Keratinocyte (primary cell): ENCODE results near the gene TSHZ1. TPM values are rescaled to one million over a fixed set of nuclear protein-coding genes. Genes with fewer than 3 reads are reported as not detected.

Experiments used
- DNase-seq: peaks from one replicate; pipeline ENCODE4 v3.0.0-alpha.2; 2011; ENCODE audit warnings: low read depth, missing footprints, low spot score
- FAIRE-seq: peaks from 2 replicates; lab custom pipeline; 2011; peaks lifted over from hg19 to GRCh38; lab: Jason Lieb, UNC
- H2AFZ ChIP-seq: 2 replicates; pipeline ENCODE4 v1.6.0; 2012; ENCODE audit warnings: low read length, control low read depth, inconsistent platforms; ENCODE audit not compliant: control insufficient read depth
- H3K27ac ChIP-seq: 2 replicates; pipeline ENCODE4 v1.5.1; 2011; ENCODE audit warnings: low read length; ENCODE audit not compliant: control insufficient read depth, insufficient read depth
- H3K27me3 ChIP-seq: 3 replicates; pipeline ENCODE4 v1.6.0; 2011; ENCODE audit warnings: low read length; ENCODE audit not compliant: control insufficient read depth, insufficient read depth; ENCODE audit errors: extremely low read depth
- H3K36me3 ChIP-seq, 2 experiments: 2 replicates in 1 of 2; 3 replicates in 1 of 2; pipeline ENCODE4 v1.5.1; 2011; ENCODE audit warnings: low read length in 2 of 2, mild to moderate bottlenecking in 1 of 2; ENCODE audit not compliant: control insufficient read depth in 2 of 2, insufficient read depth in 2 of 2; ENCODE audit errors: extremely low read depth in 1 of 2
- H3K4me1 ChIP-seq: 3 replicates; pipeline ENCODE4 v1.5.1; 2011; ENCODE audit warnings: low read length; ENCODE audit not compliant: control insufficient read depth, insufficient read depth; ENCODE audit errors: extremely low read depth
- H3K4me2 ChIP-seq: 3 replicates; pipeline ENCODE4 v1.6.0; 2011; ENCODE audit warnings: low read depth, low read length; ENCODE audit not compliant: control insufficient read depth, insufficient read depth; ENCODE audit errors: extremely low read depth
- H3K4me3 ChIP-seq, 3 experiments: fragments of 200-600 bp in 1 of 3; sonication (generic) in 1 of 3; 2 replicates in 2 of 3; 3 replicates in 1 of 3; pipeline ENCODE4 v1.5.1; 2011 to 2016; ENCODE audit warnings: low read length in 3 of 3, mild to moderate bottlenecking in 3 of 3, control low read depth in 2 of 3, inconsistent platforms in 1 of 3, low read depth in 1 of 3, mixed read lengths in 1 of 3, mixed run types in 1 of 3, moderate library complexity in 1 of 3; ENCODE audit not compliant: control insufficient read depth in 2 of 3, insufficient read depth in 2 of 3; ENCODE audit errors: extremely low read depth in 1 of 3
- H3K79me2 ChIP-seq: 2 replicates; pipeline ENCODE4 v1.6.0; 2012; ENCODE audit warnings: low read length; ENCODE audit not compliant: control insufficient read depth, insufficient read depth
- H3K9ac ChIP-seq: 3 replicates; pipeline ENCODE4 v1.6.0; 2011; ENCODE audit warnings: low read length; ENCODE audit not compliant: control insufficient read depth, insufficient read depth; ENCODE audit errors: extremely low read depth
- H3K9me1 ChIP-seq: 3 replicates; pipeline ENCODE4 v1.6.0; 2011; ENCODE audit warnings: low read length; ENCODE audit not compliant: control insufficient read depth, insufficient read depth; ENCODE audit errors: extremely low read depth
- H3K9me3 ChIP-seq: 2 replicates; pipeline ENCODE4 v1.5.1; 2012; ENCODE audit warnings: low read depth, low read length; ENCODE audit not compliant: control insufficient read depth
- H4K20me1 ChIP-seq: 3 replicates; pipeline ENCODE4 v1.6.0; 2011; ENCODE audit warnings: low read length; ENCODE audit not compliant: control insufficient read depth, insufficient read depth; ENCODE audit errors: extremely low read depth
- EZH2 ChIP-seq: IDR thresholded peaks from one replicate; pipeline ENCODE4 v1.6.1; 2012; ENCODE audit warnings: inconsistent platforms, mild to moderate bottlenecking, low read length, moderate library complexity
- dilution Hi-C: fragments of 300-500 bp; cut with MboI; formaldehyde crosslinking; loops from one replicate; pipeline ENCODE4 v1.7.0; 2020; ENCODE audit warnings: low sequenced_read_pairs; ENCODE audit not compliant: extremely low pct_ligation_motif_present
- polyA plus RNA-seq, 5 experiments: library from polyadenylated mRNA; depleted of rRNA in 3 of 5; stranded (reverse) in 3 of 5; stranded (forward) in 1 of 5; unstranded in 1 of 5; fragments of >200 nt; gene quantifications; 1 replicate in 1 of 5; 2 replicates in 3 of 5; 3 replicates in 1 of 5; pipeline versions ENCODE4 v1.2.1 to v1.2.3, GENCODE V29; 2011 to 2012; ENCODE audit warnings: missing spikeins in 2 of 5, low read depth in 1 of 5, low replicate concordance in 1 of 5
- TF ChIP-seq, protein P1 (sequence below), 3 experiments: IDR thresholded peaks in 1 of 3; conservative IDR thresholded peaks in 1 of 3; optimal IDR thresholded peaks in 1 of 3; 2 replicates in 2 of 3; 3 replicates in 1 of 3; pipeline versions ENCODE3 to v1.5.1; 2011; ENCODE audit warnings: low read length in 3 of 3, mild to moderate bottlenecking in 3 of 3, moderate library complexity in 2 of 3, control low read depth in 1 of 3, inconsistent platforms in 1 of 3; ENCODE audit not compliant: insufficient read depth in 2 of 3; ENCODE audit errors: extremely low read depth in 1 of 3

Gene TSHZ1
- polyA plus RNA-seq, 1 donor (not counting 4 experiments of a cell fraction or from before 2014, with no cell fraction given), result 2.2 TPM

DNA sequence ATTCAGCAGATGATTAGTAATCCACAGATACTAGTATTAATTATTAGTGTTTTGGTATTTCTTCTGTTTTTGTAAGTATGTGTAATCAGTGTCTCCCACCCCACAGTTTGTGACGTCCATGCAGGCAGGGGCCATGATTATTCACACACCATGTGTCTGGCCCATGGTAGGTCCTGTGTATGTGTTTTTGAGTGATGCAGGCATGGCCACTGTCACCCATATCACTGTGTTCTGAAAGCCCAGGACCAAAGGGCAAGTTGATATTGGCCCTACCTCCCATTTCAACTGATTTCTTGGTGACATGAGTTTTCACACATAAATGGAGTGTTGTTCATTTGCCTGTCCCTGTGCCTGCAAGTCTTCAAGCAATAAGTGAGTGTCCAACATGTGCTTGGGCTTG lies 104.0 kb downstream of the TSHZ1 start:
- Histone ChIP-seq H3K9me1 (no peaks in the 10 kb centered on the region), H3K4me3 (no peak overlapping the region), H3K27me3 (no peaks in the 10 kb centered on the region), H3K27ac (no peak overlapping the region), H3K79me2 (no peaks in the 10 kb centered on the region), H2AFZ (no peak overlapping the region), H3K9ac (no peak overlapping the region), H4K20me1 (no peaks in the 10 kb centered on the region), H3K4me2 (no peak overlapping the region), H3K4me1 (no peaks in the 10 kb centered on the region), H3K36me3 (no peaks in the 10 kb centered on the region), H3K9me3 (no peaks in the 10 kb centered on the region)
- FAIRE-seq (no peak), DNase-seq (no peak)
- dilution Hi-C loops, result no loop called here
- TF ChIP-seq, protein P1, sequence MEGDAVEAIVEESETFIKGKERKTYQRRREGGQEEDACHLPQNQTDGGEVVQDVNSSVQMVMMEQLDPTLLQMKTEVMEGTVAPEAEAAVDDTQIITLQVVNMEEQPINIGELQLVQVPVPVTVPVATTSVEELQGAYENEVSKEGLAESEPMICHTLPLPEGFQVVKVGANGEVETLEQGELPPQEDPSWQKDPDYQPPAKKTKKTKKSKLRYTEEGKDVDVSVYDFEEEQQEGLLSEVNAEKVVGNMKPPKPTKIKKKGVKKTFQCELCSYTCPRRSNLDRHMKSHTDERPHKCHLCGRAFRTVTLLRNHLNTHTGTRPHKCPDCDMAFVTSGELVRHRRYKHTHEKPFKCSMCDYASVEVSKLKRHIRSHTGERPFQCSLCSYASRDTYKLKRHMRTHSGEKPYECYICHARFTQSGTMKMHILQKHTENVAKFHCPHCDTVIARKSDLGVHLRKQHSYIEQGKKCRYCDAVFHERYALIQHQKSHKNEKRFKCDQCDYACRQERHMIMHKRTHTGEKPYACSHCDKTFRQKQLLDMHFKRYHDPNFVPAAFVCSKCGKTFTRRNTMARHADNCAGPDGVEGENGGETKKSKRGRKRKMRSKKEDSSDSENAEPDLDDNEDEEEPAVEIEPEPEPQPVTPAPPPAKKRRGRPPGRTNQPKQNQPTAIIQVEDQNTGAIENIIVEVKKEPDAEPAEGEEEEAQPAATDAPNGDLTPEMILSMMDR (optimal IDR thresholded peaks at IDR 0.05 in 1 of 3, IDR thresholded peaks at IDR 0.05 in 1 of 3, conservative IDR thresholded peaks at IDR 0.05 in 1 of 3; ENCODE audit: extremely low read depth in 1 of 3, insufficient read depth in 2 of 3, low read length in 3 of 3), result no peak
- no peak for TF ChIP-seq EZH2

DNA sequence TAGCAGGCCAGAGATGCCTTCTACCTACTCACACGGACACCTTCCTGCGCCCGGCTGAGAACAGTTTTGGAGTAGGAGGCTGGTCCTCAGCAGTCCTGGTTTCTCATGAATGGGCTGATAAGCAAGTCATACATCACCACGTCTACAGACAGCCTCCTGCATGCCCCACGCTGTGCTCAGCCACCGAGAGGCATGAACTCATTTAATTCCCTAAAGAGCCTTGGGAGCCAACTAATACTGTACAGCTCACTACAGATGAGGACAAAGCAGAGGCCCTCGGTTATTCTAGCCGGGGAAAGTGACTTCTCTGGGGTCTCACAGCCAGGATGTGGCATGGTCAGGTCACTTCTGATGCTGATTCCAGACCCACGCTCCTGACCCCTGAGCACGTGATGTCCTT lies 105.6 kb downstream of the TSHZ1 start:
- Histone ChIP-seq H4K20me1 (no peaks in the 10 kb centered on the region), H3K4me2 (no peak overlapping the region), H3K9me1 (no peaks in the 10 kb centered on the region), H3K9ac (no peak overlapping the region), H3K4me3 (no peak overlapping the region), H3K79me2 (no peaks in the 10 kb centered on the region), H3K27me3 (no peaks in the 10 kb centered on the region), H3K36me3 (no peaks in the 10 kb centered on the region), H2AFZ (no peak overlapping the region), H3K4me1 (no peaks in the 10 kb centered on the region), H3K9me3 (no peaks in the 10 kb centered on the region), H3K27ac (no peak overlapping the region)
- no peak for TF ChIP-seq EZH2
- TF ChIP-seq, protein P1 (optimal IDR thresholded peaks at IDR 0.05 in 1 of 3, IDR thresholded peaks at IDR 0.05 in 1 of 3, conservative IDR thresholded peaks at IDR 0.05 in 1 of 3; ENCODE audit: extremely low read depth in 1 of 3, insufficient read depth in 2 of 3, low read length in 3 of 3), result no peak
- DNase-seq (no peak), FAIRE-seq (no peak)
- dilution Hi-C loops, result no loop called here
